Ectodermal cell (in vitro differentiated cells): ENCODE data around the gene MCF2L.
"Not testable (repeated sequence)": the region's sequence is repeated elsewhere in the genome, so short reads cannot be mapped to it uniquely, and the experiment has no call there.

ENCODE experiments used
- H3K27ac ChIP-seq: 2 replicates; pipeline ENCODE4 v1.7.0; 2013; ENCODE audit warnings: mild to moderate bottlenecking, low read depth, low read length; ENCODE audit not compliant: insufficient read depth, poor library complexity, severe bottlenecking
- H3K27me3 ChIP-seq: 2 replicates; pipeline ENCODE4 v1.7.0; 2013; ENCODE audit warnings: mild to moderate bottlenecking, low read length; ENCODE audit not compliant: insufficient read depth, control insufficient read depth, poor library complexity, severe bottlenecking
- H3K36me3 ChIP-seq: one replicate; pipeline ENCODE4 v1.7.0; 2013; ENCODE audit warnings: low read length; ENCODE audit not compliant: control insufficient read depth, insufficient read depth
- H3K4me1 ChIP-seq: one replicate; pipeline ENCODE4 v1.7.0; 2013; ENCODE audit warnings: low read length; ENCODE audit not compliant: control insufficient read depth, insufficient read depth
- H3K4me3 ChIP-seq: 2 replicates; pipeline ENCODE4 v1.7.0; 2013; ENCODE audit warnings: low read depth, low read length, control low read depth; ENCODE audit not compliant: insufficient read depth
- H3K9me3 ChIP-seq: 2 replicates; pipeline ENCODE4 v1.7.0; 2013; ENCODE audit warnings: mild to moderate bottlenecking, low read length, moderate library complexity; ENCODE audit not compliant: control insufficient read depth
- WGBS, 2 experiments: methylation state at CpG; one replicate each; pipeline ENCODE4 v1.1.7; 2013; ENCODE audit warnings: missing lambda C conversion rate in 2 of 2; 5-methylcytosine and 5-hydroxymethylcytosine counted together

The MCF2L gene

GRCh38 chr13:113096745-113097305, 127.8 kb downstream of the MCF2L start:
- Histone ChIP-seq H3K36me3 (no peaks in the 10 kb centered on the region), H3K27me3 (no peaks in the 10 kb centered on the region), H3K4me3 (no peak overlapping the region), H3K9me3 (no peaks in the 10 kb centered on the region), H3K27ac (no peak overlapping the region), H3K4me1 (no peaks in the 10 kb centered on the region)
- WGBS, 2 experiments: 95 to 96% methylated on average over 52 of the region's 52 CpGs

GRCh38 chr13:113097651-113098050, 128.6 kb downstream of the MCF2L start:
- Histone ChIP-seq H3K9me3 (no peaks in the 10 kb centered on the region), H3K27ac (no peak overlapping the region), H3K4me1 (no peaks in the 10 kb centered on the region), H3K27me3 (no peaks in the 10 kb centered on the region), H3K4me3 (no peak overlapping the region), H3K36me3 (no peaks in the 10 kb centered on the region)
- 90 to 98% methylated on average over 7 of the region's 7 CpGs for WGBS, 2 experiments

GRCh38 chr13:113098162-113098732, 129.2 kb downstream of the MCF2L start:
- WGBS, 2 experiments: 91 to 94% methylated on average over 30 of the region's 30 CpGs
- no peak overlapping the region for H3K4me3 ChIP-seq
- no peaks in the 10 kb centered on the region for H3K36me3 ChIP-seq
- H3K27me3 ChIP-seq: no peaks in the 10 kb centered on the region
- H3K4me1 ChIP-seq: no peaks in the 10 kb centered on the region
- H3K27ac ChIP-seq: peak overlapping the region; percentile 0
- no peaks in the 10 kb centered on the region for H3K9me3 ChIP-seq

- Histone ChIP-seq H3K4me1 (no peaks in the 10 kb centered on the region), H3K27ac (no peak overlapping the region), H3K4me3 (no peak overlapping the region), H3K9me3 (no peaks in the 10 kb centered on the region), H3K27me3 (no peaks in the 10 kb centered on the region), H3K36me3 (no peaks in the 10 kb centered on the region)
- 89 to 91% methylated on average over 11 of the region's 11 CpGs for WGBS, 2 experiments
Measured at GRCh38 chr13:113099142-113099541, 130.1 kb downstream of the MCF2L start.

- H3K9me3 ChIP-seq, H3K27me3 ChIP-seq, H3K4me1 ChIP-seq, H3K27ac ChIP-seq, H3K4me3 ChIP-seq, H3K36me3 ChIP-seq: not testable (repeated sequence)
- 80 to 84% methylated on average over 10 of the region's 10 CpGs for WGBS, 2 experiments
Measured at GRCh38 chr13:113102302-113102701, 133.3 kb downstream of the MCF2L start.

- no peak overlapping the region for H3K27ac ChIP-seq
- no peak overlapping the region for H3K4me3 ChIP-seq
- H3K36me3 ChIP-seq: no peaks in the 10 kb centered on the region
- H3K27me3 ChIP-seq: no peaks in the 10 kb centered on the region
- no peaks in the 10 kb centered on the region for H3K9me3 ChIP-seq
- no peaks in the 10 kb centered on the region for H3K4me1 ChIP-seq
- 94% methylated on average over 12 of the region's 12 CpGs for WGBS, 2 experiments
Measured at GRCh38 chr13:113102727-113103126, 133.7 kb downstream of the MCF2L start.

GRCh38 chr13:113103646-113104045, 134.6 kb downstream of the MCF2L start:
- Histone ChIP-seq H3K27me3 (peaks cover 1% of the 10 kb centered on the region), H3K36me3 (no peaks in the 10 kb centered on the region), H3K9me3 (no peaks in the 10 kb centered on the region), H3K27ac (no peak overlapping the region), H3K4me3 (no peak overlapping the region), H3K4me1 (no peaks in the 10 kb centered on the region)
- 91% methylated on average over 9 of the region's 9 CpGs for WGBS, 2 experiments

GRCh38 chr13:113105032-113105920, 136.3 kb downstream of the MCF2L start, which contains the start of gene F7:
TSS of gene F7 (plus strand) at chr13:113105791. CDS start at chr13:113105842, 51 bp downstream.
- 81 to 82% methylated on average over 17 of the region's 17 CpGs for WGBS, 2 experiments
- peaks cover 3% of the 10 kb centered on the region for H3K4me1 ChIP-seq
- no peak within 1 kb of the TSS for H3K4me3 ChIP-seq
- H3K9me3 ChIP-seq: no peaks in the 10 kb centered on the region
- H3K27ac ChIP-seq: no peak within 1 kb of the TSS
- no peaks in the 10 kb centered on the region for H3K36me3 ChIP-seq
- H3K27me3 ChIP-seq: peaks cover 17% of the 10 kb centered on the region

GRCh38 chr13:113105921-113106452, 137.0 kb downstream of the MCF2L start:
- H3K4me1 ChIP-seq: peaks cover 3% of the 10 kb centered on the region
- no peaks in the 10 kb centered on the region for H3K9me3 ChIP-seq
- no peak overlapping the region for H3K27ac ChIP-seq
- no peaks in the 10 kb centered on the region for H3K36me3 ChIP-seq
- WGBS, 2 experiments: 78 to 81% methylated on average over 16 of the region's 16 CpGs
- H3K27me3 ChIP-seq: peaks cover 24% of the 10 kb centered on the region
- no peak overlapping the region for H3K4me3 ChIP-seq

GRCh38 chr13:113106711-113107351, 137.8 kb downstream of the MCF2L start:
- Histone ChIP-seq H3K36me3 (no peaks in the 10 kb centered on the region), H3K4me1 (peaks cover 3% of the 10 kb centered on the region), H3K27me3 (peaks cover 31% of the 10 kb centered on the region), H3K4me3 (no peak overlapping the region), H3K9me3 (no peaks in the 10 kb centered on the region), H3K27ac (no peak overlapping the region)
- WGBS, 2 experiments: 85% methylated on average over 18 to 22 of the region's 25 CpGs
